ENCODE measurements around the gene TPD52L2.

TPD52L2 gene

GRCh38 chr20:63830841-63831588, 34.1 kb upstream of the TPD52L2 start, which contains the start of gene ZBTB46:
Gene ZBTB46 (minus strand): TSS chr20:63831264. CDS start chr20:63790757, 40,507 bp downstream.
- DNase-seq (ENCODE audit: low spot score): peak; percentile 46
- no peak within 1 kb of the TSS for H3K27ac Mint-ChIP-seq
- no peaks in the 10 kb centered on the region for H3K36me3 Mint-ChIP-seq (ENCODE audit: low read depth)
- H3K27me3 Mint-ChIP-seq (ENCODE audit: low read depth): peaks cover 48% of the 10 kb centered on the region
- no peaks in the 10 kb centered on the region for H3K9me3 Mint-ChIP-seq
- peak within 1 kb of the TSS; percentile 86 for H3K4me3 Mint-ChIP-seq
- peaks cover 8% of the 10 kb centered on the region for H3K4me1 Mint-ChIP-seq (ENCODE audit: low read depth)

- H3K9me3 Mint-ChIP-seq: no peaks in the 10 kb centered on the region
- DNase-seq (ENCODE audit: low spot score): peak; percentile 9
- H3K27ac Mint-ChIP-seq: no peak overlapping the region
- H3K4me3 Mint-ChIP-seq: no peak overlapping the region
- peaks cover 8% of the 10 kb centered on the region for H3K4me1 Mint-ChIP-seq (ENCODE audit: low read depth)
- peaks cover 46% of the 10 kb centered on the region for H3K27me3 Mint-ChIP-seq (ENCODE audit: low read depth)
- no peaks in the 10 kb centered on the region for H3K36me3 Mint-ChIP-seq (ENCODE audit: low read depth)
Observed at GRCh38 chr20:63831646-63831992, 33.5 kb upstream of the TPD52L2 start.

GRCh38 chr20:63831993-63832686, 32.9 kb upstream of the TPD52L2 start:
- H3K9me3 Mint-ChIP-seq: no peaks in the 10 kb centered on the region
- H3K27me3 Mint-ChIP-seq (ENCODE audit: low read depth): peaks cover 42% of the 10 kb centered on the region
- H3K4me1 Mint-ChIP-seq (ENCODE audit: low read depth): peaks cover 8% of the 10 kb centered on the region
- H3K4me3 Mint-ChIP-seq: peak overlapping the region; percentile 42
- no peaks in the 10 kb centered on the region for H3K36me3 Mint-ChIP-seq (ENCODE audit: low read depth)
- no peak for DNase-seq (ENCODE audit: low spot score)
- H3K27ac Mint-ChIP-seq: no peak overlapping the region

- H3K36me3 Mint-ChIP-seq (ENCODE audit: low read depth): no peaks in the 10 kb centered on the region
- DNase-seq (ENCODE audit: low spot score): no peak
- no peak overlapping the region for H3K27ac Mint-ChIP-seq
- H3K4me3 Mint-ChIP-seq: no peak overlapping the region
- peaks cover 38% of the 10 kb centered on the region for H3K27me3 Mint-ChIP-seq (ENCODE audit: low read depth)
- H3K4me1 Mint-ChIP-seq (ENCODE audit: low read depth): peaks cover 8% of the 10 kb centered on the region
- no peaks in the 10 kb centered on the region for H3K9me3 Mint-ChIP-seq
Observed at GRCh38 chr20:63833776-63834490, 31.1 kb upstream of the TPD52L2 start.

GRCh38 chr20:63834491-63834880, 30.6 kb upstream of the TPD52L2 start:
- H3K4me3 Mint-ChIP-seq: no peak overlapping the region

GRCh38 chr20:63835021-63835858, 29.8 kb upstream of the TPD52L2 start:
- no peak overlapping the region for H3K27ac Mint-ChIP-seq
- H3K36me3 Mint-ChIP-seq (ENCODE audit: low read depth): no peaks in the 10 kb centered on the region
- no peak for DNase-seq (ENCODE audit: low spot score)
- peaks cover 27% of the 10 kb centered on the region for H3K27me3 Mint-ChIP-seq (ENCODE audit: low read depth)
- H3K4me1 Mint-ChIP-seq (ENCODE audit: low read depth): no peaks in the 10 kb centered on the region
- H3K9me3 Mint-ChIP-seq: no peaks in the 10 kb centered on the region
- H3K4me3 Mint-ChIP-seq: no peak overlapping the region

More at GRCh38 chr20:63834491-63834880, 30.6 kb upstream of the TPD52L2 start:
- no peaks in the 10 kb centered on the region for H3K36me3 Mint-ChIP-seq (ENCODE audit: low read depth)
- no peak overlapping the region for H3K27ac Mint-ChIP-seq
- peaks cover 33% of the 10 kb centered on the region for H3K27me3 Mint-ChIP-seq (ENCODE audit: low read depth)
- H3K4me1 Mint-ChIP-seq (ENCODE audit: low read depth): peaks cover 6% of the 10 kb centered on the region
- no peaks in the 10 kb centered on the region for H3K9me3 Mint-ChIP-seq
- no peak for DNase-seq (ENCODE audit: low spot score)

- no peaks in the 10 kb centered on the region for H3K4me1 Mint-ChIP-seq (ENCODE audit: low read depth)
- no peak overlapping the region for H3K4me3 Mint-ChIP-seq
- H3K9me3 Mint-ChIP-seq: no peaks in the 10 kb centered on the region
- H3K36me3 Mint-ChIP-seq (ENCODE audit: low read depth): no peaks in the 10 kb centered on the region
- no peak for DNase-seq (ENCODE audit: low spot score)
- peaks cover 30% of the 10 kb centered on the region for H3K27me3 Mint-ChIP-seq (ENCODE audit: low read depth)
- no peak overlapping the region for H3K27ac Mint-ChIP-seq
Observed at GRCh38 chr20:63836458-63837344, 28.4 kb upstream of the TPD52L2 start.

- Mint-ChIP-seq H3K36me3 (ENCODE audit: low read depth) (no peaks in the 10 kb centered on the region), H3K27me3 (ENCODE audit: low read depth) (peaks cover 32% of the 10 kb centered on the region), H3K4me3 (no peak overlapping the region), H3K9me3 (no peaks in the 10 kb centered on the region), H3K4me1 (ENCODE audit: low read depth) (peaks cover 2% of the 10 kb centered on the region), H3K27ac (no peak overlapping the region)
- DNase-seq (ENCODE audit: low spot score): no peak
Observed at GRCh38 chr20:63837479-63837878, 27.6 kb upstream of the TPD52L2 start.

GRCh38 chr20:63839620-63840019, 25.4 kb upstream of the TPD52L2 start:
- Mint-ChIP-seq H3K4me3 (no peak overlapping the region), H3K4me1 (ENCODE audit: low read depth) (peaks cover 8% of the 10 kb centered on the region), H3K27ac (no peak overlapping the region), H3K9me3 (no peaks in the 10 kb centered on the region), H3K27me3 (ENCODE audit: low read depth) (peaks cover 26% of the 10 kb centered on the region), H3K36me3 (ENCODE audit: low read depth) (no peaks in the 10 kb centered on the region)
- no peak for DNase-seq (ENCODE audit: low spot score)

- Mint-ChIP-seq H3K4me1 (ENCODE audit: low read depth) (peaks cover 12% of the 10 kb centered on the region), H3K9me3 (no peaks in the 10 kb centered on the region), H3K4me3 (no peak overlapping the region), H3K27ac (no peak overlapping the region), H3K27me3 (ENCODE audit: low read depth) (peaks cover 34% of the 10 kb centered on the region), H3K36me3 (ENCODE audit: low read depth) (no peaks in the 10 kb centered on the region)
- no peak for DNase-seq (ENCODE audit: low spot score)
Observed at GRCh38 chr20:63840405-63840828, 24.7 kb upstream of the TPD52L2 start.

- H3K36me3 Mint-ChIP-seq (ENCODE audit: low read depth): no peaks in the 10 kb centered on the region
- H3K27me3 Mint-ChIP-seq (ENCODE audit: low read depth): peaks cover 41% of the 10 kb centered on the region
- no peaks in the 10 kb centered on the region for H3K9me3 Mint-ChIP-seq
- peaks cover 15% of the 10 kb centered on the region for H3K4me1 Mint-ChIP-seq (ENCODE audit: low read depth)
- no peak overlapping the region for H3K4me3 Mint-ChIP-seq
- H3K27ac Mint-ChIP-seq: no peak overlapping the region
- no peak for DNase-seq (ENCODE audit: low spot score)
Observed at GRCh38 chr20:63842258-63842657, 22.8 kb upstream of the TPD52L2 start.

GRCh38 chr20:63843222-63843621, 21.8 kb upstream of the TPD52L2 start:
- H3K4me3 Mint-ChIP-seq: no peak overlapping the region
- H3K9me3 Mint-ChIP-seq: no peaks in the 10 kb centered on the region
- no peak for DNase-seq (ENCODE audit: low spot score)
- H3K27me3 Mint-ChIP-seq (ENCODE audit: low read depth): peaks cover 35% of the 10 kb centered on the region
- peaks cover 15% of the 10 kb centered on the region for H3K4me1 Mint-ChIP-seq (ENCODE audit: low read depth)
- H3K36me3 Mint-ChIP-seq (ENCODE audit: low read depth): no peaks in the 10 kb centered on the region
- H3K27ac Mint-ChIP-seq: no peak overlapping the region

- Mint-ChIP-seq H3K4me1 (ENCODE audit: low read depth) (peaks cover 15% of the 10 kb centered on the region), H3K27me3 (ENCODE audit: low read depth) (peaks cover 32% of the 10 kb centered on the region), H3K9me3 (no peaks in the 10 kb centered on the region), H3K4me3 (peak overlapping the region; percentile 26), H3K27ac (no peak overlapping the region), H3K36me3 (ENCODE audit: low read depth) (no peaks in the 10 kb centered on the region)
- no peak for DNase-seq (ENCODE audit: low spot score)
Observed at GRCh38 chr20:63843778-63844177, 21.3 kb upstream of the TPD52L2 start.

Measured in T-helper 2 cell treated with Interferon-gamma antibody and Interleukin-4, amounts not matched to agents 5 μg/mL and 100 μg/mL, for 36 hours (primary cell).